Fibroblast of skin of back (primary cell): ENCODE results near the gene ELL2.
A peak's percentile ranks its signal among the peaks of the same experiment; 100 is the strongest.
"Not testable (repeated sequence)": the region's sequence is repeated elsewhere in the genome, so short reads cannot be mapped to it uniquely, and the experiment has no call there.

Experiments
- DNase-seq: peaks from one replicate; pipeline ENCODE4 v3.0.0-alpha.2; 2013

Gene ELL2

GRCh38 chr5:95837492-95837891 is 124.2 kb downstream of the ELL2 start:
- no peak for DNase-seq

- DNase-seq: not testable (repeated sequence)
Measured at GRCh38 chr5:95836971-95837370, 124.7 kb downstream of the ELL2 start.

- DNase-seq: no peak
Measured at GRCh38 chr5:95836544-95836943, 125.1 kb downstream of the ELL2 start.

- peak; percentile 45 for DNase-seq
Measured at GRCh38 chr5:95835682-95836385, 125.8 kb downstream of the ELL2 start.
